Measurements from ENCODE around the gene RAB11FIP3.

RAB11FIP3 gene

DNA sequence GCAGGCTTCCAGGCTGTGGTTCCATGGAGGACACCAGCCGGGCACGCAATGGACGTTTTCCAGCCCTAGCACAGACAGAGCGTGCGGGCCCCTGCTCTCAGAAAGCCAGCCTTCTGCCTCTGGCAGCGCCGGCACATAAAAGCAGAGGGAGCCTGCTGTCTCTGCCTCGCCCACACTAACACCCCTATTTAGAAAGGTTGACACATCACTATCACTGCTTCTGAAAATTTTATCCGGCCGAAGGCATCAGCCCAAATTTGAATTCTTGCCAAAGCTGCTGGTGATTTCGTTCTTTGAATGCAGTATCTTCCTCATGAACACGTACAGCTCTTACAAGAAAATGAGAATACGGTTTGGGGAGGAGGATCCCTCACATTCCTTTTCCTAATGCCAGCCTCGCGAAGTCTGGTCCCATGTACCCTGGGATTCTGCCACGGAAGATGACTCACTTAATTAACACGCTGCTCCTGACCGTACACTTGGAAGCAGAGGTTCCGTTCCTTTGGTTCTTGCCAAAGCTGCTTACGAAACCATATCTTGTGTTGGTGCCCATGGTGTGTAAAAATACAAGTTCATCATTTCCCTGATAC is 1.3 kb upstream of the RAB11FIP3 start:
- DNase-seq, result no peak

DNA sequence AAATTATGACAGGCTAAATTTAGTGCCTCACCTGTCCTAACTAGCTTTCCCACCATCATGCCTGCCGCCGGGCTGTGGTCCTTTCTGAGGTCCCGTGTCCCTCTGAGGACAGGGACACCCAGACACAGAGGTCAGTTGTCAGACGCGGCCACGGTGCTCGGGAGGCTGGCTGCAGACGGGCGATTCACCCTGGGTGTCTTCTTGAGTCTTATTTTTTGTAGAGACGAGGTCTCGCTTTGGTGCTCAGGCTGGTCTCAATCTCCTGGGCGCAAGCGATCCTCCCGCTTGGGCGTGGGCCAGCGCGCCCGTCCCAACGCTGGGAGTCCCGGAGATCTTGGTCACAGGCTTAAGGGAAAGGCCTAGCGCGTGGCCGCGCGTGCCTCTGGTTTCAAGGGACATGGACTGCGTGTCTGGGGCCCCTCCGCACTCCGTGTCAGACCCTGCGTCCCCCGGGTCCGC is 797 bp upstream of the RAB11FIP3 start:
- no peak for DNase-seq

DNA sequence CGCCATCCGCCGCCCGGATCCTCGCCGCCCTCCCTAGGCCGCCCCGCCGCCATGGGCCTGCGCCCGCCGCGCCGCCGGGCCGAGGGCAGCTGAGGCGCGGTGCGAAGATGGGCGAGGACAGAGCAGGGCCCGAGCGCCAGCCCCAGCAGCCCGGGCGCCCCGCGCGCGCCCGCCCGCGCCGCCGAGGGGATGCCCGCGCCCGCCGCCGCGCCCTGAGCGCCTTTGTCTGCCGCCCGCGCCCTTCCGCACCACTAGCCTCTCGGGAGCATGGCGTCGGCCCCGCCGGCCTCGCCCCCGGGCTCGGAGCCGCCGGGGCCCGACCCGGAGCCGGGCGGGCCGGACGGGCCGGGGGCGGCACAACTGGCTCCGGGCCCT is 278 bp downstream of the RAB11FIP3 start:
- peak in 1 of 2 donors; percentile 42 for DNase-seq

DNA sequence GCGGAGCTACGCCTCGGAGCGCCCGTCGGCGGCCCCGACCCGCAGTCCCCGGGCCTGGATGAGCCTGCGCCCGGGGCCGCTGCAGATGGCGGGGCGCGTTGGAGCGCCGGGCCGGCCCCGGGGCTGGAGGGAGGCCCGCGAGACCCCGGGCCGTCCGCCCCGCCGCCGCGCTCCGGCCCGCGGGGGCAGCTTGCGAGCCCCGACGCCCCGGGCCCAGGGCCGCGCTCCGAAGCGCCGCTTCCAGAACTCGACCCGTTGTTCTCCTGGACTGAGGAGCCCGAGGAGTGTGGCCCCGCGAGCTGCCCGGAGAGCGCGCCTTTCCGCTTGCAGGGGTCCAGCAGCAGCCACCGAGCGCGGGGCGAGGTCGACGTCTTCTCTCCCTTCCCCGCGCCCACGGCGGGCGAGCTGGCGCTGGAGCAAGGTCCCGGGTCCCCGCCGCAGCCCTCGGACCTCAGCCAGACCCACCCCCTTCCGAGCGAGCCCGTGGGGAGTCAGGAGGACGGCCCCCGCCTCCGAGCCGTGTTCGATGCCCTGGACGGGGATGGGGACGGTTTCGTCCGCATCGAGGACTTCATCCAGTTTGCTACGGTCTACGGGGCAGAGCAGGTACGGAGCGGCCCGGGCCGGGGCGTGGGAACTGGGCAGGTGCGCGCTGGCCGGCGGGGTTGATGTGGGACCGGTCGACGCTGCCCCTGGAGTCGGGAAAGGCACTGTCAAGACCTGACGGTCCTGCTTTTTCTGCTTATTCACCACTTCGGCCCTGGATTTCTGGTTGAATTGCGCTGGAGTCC is 861 bp downstream of the RAB11FIP3 start:
- peak in 1 of 2 donors; percentile 6 for DNase-seq

DNA sequence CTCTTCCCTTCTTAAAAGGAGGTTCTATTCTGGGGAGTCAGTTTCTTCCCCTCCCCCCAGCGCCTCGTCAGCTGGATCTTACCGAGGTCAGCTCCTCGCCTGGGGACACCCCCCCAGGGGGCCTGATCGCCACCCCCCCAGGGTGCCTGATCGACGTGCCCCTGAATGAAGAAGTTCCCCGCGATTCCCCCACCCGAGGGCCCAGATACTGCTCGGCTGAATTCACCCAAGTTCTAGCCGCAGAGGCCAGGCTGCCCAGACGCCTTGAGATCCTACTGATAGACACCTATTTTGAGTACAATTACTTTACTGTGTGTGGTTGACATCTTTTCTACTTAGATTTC is 1.4 kb downstream of the RAB11FIP3 start:
- no peak for DNase-seq

DNA sequence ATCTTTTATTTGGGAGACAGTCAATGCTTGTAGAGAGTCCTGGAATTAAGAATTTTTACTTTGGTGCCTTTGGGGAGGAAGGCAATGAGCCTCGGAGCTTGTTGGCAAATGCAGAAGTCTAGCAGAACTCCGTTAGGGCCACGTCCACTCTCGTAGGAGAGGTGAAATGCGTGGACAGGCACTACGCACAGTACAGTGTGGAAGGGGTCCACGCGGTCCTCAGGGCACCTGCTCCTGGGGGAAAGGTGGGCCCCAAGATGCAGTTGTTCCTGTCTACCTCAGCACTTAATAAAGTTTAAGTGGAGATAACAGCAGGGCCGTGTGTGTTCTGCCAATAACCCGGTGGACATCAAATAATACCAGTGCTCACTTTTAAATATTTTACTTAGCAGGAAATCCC is 1.8 kb downstream of the RAB11FIP3 start:
- no peak for DNase-seq

DNA sequence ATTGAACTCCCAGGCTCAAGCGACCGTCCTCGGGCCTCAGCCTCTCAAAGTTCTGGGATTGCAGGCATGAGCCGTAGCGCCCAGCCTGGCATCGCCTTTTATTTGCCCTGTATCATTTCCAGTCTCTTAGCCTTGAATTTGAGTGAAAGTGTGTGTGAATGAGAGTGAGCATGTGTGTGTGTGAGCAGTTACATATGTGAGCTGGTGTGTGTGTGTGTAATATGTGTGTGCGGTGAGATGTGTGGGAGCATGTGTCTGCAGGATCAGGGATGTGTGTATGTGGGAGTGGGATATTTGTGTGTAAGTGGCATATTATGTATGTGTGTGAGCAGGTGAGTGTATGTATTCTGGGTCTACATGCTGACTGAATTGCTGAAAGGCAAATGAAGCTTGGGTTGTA is 5.5 kb downstream of the RAB11FIP3 start:
- no peak for DNase-seq

DNA sequence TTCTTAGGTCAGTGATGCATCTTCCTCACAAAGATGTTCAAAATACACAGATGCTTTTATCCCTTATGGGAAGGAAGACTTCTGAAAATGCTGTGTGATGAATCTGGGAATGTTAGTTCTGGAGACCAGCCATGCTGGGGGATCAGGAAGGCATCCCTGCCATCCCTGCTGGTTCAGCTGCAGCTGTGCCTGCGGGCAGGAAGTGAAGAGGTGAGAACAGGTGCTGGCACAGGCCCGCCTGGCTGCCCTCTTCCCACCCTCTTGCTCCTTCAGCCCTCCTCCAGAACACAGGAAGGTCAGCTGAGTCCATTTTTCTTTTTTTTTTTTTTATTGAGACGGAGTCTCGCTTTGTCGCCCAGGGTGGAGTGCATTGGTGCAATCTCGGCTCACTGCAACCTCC is 15.2 kb downstream of the RAB11FIP3 start:
- no peak for DNase-seq

DNA sequence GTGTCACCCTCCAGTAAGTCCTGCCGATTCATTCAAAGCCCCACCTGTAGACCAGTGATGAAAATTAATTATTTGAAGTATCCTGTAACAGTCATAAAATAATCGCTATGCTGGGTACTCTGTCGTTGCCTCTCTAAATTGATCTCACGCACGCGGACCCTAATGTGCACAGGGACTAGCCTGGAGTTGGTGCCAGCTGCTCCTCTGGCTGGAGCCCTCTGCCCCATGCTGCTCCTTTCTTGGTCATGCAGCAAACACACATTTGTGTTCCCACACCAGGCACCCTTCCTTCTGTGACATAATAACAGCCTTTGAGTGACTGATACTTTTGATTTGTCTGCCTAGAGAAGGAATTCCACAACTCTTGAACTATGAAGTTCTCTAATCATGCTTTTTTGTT is 16.0 kb downstream of the RAB11FIP3 start:
- no peak for DNase-seq

DNA sequence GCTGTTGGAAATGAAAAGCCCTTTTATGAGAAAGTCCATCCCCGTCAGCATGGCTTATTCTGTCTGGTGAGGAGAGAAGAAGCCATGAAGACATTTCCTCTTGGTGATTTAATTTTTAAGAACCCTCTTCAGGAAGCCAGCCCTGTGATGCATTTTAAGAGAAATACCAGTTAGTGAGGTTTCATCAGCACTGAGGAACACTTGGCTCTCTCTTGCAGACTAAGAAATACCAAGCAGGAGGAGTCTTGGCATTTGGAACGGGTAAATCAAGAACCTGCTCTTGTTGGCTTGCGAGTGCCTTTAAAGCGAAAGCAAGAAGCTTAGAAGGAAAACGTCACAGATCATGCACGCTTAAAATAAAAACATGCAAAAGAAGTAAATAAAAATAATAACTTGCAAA is 17.5 kb downstream of the RAB11FIP3 start:
- no peak for DNase-seq

DNA sequence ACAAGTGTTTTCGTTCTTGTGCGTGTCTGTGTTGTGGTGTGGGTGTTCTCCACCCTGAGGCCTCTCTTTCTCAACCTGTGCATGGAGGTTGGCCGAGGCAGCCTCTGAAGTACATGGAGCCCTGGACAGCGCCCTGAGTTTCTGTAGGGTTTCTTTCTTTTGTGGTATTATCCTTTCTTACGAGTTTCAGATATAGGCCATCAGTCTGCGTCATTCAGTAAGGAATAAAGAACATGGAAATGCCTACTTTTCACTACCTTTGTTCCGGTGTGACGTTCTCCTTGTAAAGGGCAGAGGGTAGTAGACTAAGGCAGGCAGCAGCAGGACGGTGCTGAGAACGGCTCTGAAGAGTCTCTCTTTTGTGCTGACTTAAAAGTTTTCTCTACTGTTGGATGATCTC is 18.6 kb downstream of the RAB11FIP3 start:
- DNase-seq, result no peak

DNA sequence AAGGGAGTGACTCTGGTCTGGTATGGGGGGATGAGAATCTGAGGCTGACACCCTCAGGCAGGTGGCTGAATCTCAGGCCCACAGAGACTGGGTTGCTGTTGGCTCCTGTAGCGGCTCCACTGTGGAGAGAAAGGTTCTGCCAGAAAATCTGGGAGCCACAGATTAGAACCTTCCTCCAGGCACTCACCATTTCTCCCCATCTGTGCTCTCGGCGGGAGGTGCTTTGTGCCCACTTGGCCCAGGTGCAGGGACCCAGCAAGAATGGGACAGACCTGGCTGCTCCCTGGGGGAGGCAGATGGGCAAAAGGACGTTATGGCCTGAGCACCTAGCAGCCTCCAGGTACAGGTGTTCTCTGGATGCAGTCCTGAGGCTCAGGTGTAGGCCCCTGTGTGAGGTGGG is 20.1 kb downstream of the RAB11FIP3 start:
- no peak for DNase-seq

DNA sequence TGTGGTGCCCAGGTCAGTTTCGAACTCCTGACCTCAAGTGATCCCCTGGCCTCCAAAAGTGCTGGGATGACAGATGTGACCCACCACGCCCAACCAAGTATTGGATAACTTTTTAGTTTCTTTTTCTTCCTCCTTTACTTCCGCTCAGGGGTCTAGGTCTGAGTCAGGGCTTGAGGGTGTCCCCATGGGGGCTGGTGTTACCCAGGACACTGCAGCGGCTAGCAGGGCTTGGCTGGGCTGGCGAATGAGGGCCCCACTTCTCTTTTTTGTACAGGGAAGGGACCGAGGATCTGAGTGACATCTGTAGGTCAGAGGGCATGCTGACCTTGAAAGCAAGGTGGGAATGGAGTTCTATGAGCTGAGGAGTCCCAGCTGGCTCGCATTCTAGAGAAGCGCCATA is 24.9 kb downstream of the RAB11FIP3 start:
- no peak for DNase-seq

DNA sequence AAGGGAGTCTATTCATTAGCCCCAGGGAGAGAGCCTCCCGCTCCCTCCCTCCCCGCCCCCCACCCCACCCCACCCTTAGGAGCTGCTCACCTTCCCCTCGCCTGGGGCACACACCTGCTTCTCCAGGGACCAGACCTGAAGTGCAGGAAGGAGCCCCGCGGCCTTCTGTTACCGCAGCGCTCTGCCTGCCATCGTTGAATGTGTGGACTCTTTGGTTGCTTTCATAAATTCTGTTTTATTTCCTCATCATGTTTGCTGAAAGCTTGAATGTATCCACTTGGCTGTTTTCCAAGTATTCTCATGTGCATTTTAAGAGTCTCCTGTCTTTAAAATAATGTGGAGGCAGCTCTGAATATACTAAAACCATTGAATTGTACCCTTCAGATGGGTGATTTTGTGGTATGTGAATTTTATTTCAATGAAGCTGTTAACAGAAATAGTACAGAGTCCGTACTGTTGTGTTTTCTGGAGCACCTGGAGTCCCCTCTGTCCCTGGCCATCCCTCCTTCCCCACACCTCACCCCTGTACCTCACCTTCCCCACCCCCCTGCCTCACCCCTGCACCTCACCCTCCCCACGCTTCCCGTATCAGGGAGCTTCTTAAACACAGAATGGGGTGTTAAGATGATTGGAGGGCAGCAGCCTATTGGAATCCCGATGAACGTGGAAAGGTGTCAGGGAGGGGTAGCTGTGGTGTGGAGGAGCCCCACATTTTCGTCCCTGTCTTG is 25.5 kb downstream of the RAB11FIP3 start:
- no peak for DNase-seq

DNA sequence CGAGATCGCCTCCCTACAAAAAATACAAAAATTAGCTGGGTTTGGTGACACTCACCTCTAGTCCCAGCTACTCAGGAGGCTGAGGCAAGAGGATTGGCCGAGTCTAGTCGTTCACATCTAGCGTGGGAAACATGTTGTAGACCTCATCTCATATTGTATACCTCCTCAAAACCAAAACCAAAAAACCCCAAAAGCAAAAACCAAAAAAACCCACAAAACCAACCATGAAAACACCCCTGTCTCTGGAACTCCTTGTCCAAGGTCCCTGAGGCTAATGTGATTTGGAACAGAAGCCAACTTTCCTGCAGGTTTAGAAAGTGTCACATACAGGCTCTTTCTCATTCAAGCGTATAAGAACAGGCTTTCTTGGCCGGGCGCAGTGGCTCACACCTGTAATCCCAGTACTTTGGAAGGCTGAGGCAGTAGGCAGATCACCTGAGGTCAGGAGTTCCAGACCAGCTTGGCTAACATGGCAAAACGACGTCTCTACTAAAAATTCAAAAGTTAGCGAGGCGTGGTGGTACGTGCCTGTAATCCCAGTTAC is 29.0 kb downstream of the RAB11FIP3 start:
- no peak for DNase-seq

DNA sequence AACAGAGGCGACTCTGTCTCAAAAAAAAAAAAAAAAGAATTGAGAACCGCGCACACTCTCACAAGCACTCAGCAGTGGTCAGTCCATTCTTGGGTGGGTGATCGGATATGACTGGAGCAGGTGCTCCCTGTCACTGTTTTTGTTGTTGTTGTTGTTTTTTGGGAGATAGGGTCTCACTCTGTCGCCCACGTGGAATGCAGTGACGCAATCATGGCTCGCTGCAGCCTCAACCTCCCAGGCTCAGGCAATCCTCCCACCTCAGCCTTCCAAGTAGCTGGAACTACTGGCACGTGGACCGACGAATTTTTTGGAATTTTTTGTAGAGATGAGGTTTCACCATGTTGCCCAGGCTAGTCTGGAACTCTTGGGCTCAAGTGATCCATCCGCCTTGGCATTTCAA is 30.0 kb downstream of the RAB11FIP3 start:
- DNase-seq, result no peak

DNA sequence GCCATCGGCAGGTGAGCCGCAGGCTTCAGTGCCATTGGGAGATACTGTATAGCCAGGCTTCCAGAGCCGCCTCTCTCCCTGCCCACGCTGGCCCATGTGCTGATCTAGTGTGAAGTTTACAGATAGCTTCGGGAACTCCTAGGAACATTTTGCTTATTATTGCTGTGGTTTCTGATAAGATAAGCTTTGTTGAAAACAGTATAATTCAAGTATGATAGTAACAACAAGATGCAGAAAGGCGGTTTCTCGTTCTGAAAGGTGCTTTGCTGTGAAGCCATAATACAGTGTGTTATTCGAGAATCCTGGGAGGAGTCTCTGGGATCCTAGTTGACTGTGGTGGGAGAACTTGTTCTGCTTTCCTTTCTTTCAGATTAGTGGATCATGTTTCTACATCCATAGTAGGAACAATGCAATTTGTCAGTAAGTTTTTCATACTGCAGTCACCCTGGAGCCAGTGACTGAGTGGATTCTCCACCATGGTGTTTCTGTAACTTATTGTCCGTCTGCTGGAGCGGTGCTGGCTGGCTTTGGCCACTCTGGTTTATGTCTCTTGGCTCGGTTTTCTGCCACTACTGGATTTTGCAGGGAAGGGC is 31.5 kb downstream of the RAB11FIP3 start:
- DNase-seq, result no peak

DNA sequence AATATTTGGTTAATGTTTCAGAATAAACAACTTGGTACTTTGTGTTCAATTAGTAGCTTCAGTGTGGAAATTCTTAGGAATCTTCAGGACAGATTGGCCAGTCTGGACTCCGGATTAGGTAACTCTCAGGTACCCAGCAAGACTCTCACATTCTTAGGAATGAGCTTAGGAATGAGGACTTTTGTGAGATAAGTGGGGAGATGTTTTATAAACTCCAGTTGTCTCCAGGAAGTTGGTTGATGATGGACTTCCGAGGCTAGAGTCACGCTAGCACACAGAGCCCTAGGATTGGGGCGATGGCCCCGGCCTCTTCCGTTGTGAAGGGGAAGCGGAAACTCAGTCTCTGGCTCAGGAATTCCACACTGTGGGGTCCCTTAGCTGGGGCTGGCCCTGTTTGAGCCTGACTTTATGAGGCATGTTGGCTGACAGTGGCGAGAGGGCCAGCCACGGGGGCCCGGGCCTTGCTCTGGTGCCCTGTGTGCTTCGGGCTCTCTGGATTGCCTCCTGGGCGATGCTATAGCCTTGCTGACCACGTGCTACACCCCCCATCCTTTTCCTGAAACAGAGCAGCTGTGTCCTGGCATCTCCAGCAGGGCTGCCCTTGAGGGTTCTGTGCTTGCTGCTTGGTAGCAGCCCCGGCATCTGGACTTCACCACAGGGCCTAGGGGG is 32.4 kb downstream of the RAB11FIP3 start:
- no peak for DNase-seq

DNA sequence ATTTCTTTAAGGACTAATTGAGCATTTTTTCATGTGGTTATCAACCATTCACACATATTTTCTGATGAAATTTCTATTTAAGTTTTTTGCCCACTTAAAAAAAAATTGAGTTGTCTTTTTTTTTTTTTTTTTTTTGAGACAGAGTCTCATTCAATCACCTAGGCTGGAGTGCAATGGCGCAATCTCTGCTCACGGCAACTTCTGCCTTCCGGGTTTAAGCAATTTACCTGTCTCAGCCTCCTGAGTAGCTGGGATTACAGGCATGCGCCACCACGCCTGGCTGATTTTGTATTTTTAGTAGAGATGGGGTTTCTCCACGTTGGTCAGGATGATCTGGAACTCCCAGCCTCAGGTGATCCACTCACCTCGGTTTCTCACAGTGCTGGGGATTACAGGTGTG is 34.3 kb downstream of the RAB11FIP3 start:
- no peak for DNase-seq

DNA sequence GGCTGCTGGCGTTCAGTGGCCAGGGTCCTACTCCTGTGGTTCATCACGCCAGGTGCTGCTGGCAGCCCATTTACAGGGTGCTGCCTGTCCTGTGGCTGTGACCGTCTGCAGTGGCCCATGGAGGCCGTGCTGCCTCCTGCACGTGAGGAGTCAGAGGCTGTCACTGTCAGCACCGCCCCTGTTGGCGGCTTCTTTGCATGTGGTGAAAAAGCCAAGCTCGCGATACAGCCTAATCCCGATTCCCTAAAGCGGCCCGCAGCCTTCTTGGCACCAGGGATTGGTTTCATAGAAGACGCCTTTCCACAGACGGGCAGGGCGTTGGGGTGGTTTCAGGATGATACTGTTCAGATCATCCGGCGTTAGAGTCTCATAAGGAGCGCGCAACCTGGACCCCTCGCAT is 35.3 kb downstream of the RAB11FIP3 start:
- no peak for DNase-seq

DNA sequence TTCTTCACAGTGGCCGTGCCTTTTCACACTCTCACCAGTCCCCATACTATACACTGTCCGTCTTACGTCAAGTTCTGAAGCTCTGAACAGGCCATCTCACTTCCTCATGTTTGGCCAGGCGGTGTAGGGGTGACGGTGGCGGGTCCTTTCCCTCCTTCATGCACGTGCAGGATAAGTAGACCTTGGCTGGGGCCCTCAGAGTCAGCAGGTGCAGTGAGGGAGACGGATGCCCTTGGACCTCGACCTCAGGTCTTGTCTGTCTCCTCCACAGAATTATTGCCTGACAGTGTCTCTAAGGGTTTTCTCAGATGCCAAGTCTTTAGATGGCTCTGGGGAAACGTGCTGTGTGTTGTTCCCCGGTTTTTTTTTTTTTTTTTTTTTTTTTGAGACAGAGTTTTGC is 37.6 kb downstream of the RAB11FIP3 start:
- no peak for DNase-seq

DNA sequence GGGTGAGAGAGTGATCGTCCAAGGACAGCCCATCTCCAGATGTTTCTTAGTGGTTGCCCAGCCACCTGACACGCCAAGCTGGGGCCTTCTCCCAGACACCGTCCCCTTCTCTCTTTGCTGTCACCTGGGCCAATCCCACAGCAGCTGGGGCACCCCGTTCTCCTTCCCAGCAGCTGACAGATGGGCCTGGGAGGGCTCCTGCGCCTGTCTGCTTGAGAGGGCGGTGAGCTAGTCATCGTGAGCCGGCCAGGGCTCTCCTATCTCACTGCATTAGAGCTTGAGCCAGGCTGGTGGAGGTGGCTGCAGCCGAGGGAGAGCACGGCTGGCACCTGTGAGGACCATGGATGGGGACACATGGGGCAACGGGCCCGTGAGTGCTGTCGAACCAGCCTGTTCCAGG is 41.2 kb downstream of the RAB11FIP3 start:
- DNase-seq, result no peak

Measured in stimulated activated CD4-positive, alpha-beta T cell treated with anti-CD3 and anti-CD28 coated beads, Interleukin-2, amount 100 ng/mL, for 48 hours (primary cell).